ENCODE data around the gene IZUMO2. TPM values are rescaled to one million over a fixed set of nuclear protein-coding genes. Genes with fewer than 3 reads are reported as not detected.

Gene IZUMO2
- total RNA-seq, 2 experiments from 2014 or later: not detected

DNA sequence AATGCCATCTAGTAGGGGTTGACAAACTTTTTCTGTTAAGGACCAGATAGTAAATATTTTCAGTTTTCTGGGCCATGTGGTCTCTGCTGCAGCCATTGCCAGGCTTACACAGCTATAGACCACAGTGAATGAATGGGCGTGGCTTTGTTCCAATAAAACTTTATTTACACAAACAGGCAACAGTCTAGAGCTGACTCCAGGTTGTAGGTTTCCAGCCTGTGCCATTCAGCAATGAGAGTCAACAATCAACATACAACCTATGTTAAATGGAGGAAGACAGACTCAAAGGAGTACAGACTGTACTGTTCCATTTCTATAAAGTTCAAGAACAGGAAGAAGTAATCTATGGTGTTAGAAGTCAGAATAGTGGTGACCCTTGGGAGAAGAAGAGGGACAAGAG is 15.2 kb upstream of the IZUMO2 start:
- ChIA-PET CTCF (no interaction called here), POLR2A (no interaction called here)
- TF ChIP-seq, protein P1, sequence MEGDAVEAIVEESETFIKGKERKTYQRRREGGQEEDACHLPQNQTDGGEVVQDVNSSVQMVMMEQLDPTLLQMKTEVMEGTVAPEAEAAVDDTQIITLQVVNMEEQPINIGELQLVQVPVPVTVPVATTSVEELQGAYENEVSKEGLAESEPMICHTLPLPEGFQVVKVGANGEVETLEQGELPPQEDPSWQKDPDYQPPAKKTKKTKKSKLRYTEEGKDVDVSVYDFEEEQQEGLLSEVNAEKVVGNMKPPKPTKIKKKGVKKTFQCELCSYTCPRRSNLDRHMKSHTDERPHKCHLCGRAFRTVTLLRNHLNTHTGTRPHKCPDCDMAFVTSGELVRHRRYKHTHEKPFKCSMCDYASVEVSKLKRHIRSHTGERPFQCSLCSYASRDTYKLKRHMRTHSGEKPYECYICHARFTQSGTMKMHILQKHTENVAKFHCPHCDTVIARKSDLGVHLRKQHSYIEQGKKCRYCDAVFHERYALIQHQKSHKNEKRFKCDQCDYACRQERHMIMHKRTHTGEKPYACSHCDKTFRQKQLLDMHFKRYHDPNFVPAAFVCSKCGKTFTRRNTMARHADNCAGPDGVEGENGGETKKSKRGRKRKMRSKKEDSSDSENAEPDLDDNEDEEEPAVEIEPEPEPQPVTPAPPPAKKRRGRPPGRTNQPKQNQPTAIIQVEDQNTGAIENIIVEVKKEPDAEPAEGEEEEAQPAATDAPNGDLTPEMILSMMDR (IDR thresholded peaks at IDR 0.05): no peak
- no peaks in the 10 kb centered on the region for H3K36me3 Mint-ChIP-seq (ENCODE audit: low read depth)
- peaks cover 24% of the 10 kb centered on the region for H3K27me3 Mint-ChIP-seq
- no peak for ATAC-seq
- H3K4me3 Mint-ChIP-seq: no peak overlapping the region
- H3K27ac Mint-ChIP-seq: no peak overlapping the region
- no peak for DNase-seq
- intact Hi-C loops (cut with micrococcal nuclease): no loop called here
- no peaks in the 10 kb centered on the region for H3K9me3 Mint-ChIP-seq
- no peaks in the 10 kb centered on the region for H3K4me1 Mint-ChIP-seq (ENCODE audit: low read depth)

DNA sequence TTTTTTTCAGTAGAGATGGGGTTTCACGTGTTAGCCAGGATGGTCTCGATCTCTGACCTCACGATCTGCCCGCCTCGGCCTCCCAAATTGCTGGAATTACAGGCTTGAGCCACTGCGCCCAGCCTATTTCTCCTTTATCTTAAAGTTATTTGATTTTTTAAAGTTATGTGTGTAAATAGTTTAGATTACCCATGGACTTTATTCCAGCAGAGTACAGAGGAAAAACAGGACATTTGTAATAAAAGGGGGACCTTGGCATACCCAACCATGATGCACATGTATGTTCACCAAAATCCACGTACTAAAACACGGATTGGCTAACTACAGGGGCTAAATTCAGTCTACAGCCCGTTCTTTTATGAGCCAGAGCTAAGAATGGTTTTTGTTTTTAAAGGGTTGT is 13.7 kb upstream of the IZUMO2 start:
- Mint-ChIP-seq H3K4me1 (ENCODE audit: low read depth) (no peaks in the 10 kb centered on the region), H3K36me3 (ENCODE audit: low read depth) (no peaks in the 10 kb centered on the region), H3K4me3 (no peak overlapping the region), H3K27me3 (peaks cover 24% of the 10 kb centered on the region), H3K9me3 (no peaks in the 10 kb centered on the region), H3K27ac (no peak overlapping the region)
- CTCF ChIA-PET: no interaction called here
- TF ChIP-seq, protein P1 (IDR thresholded peaks at IDR 0.05): no peak
- ATAC-seq: no peak
- intact Hi-C loops (cut with micrococcal nuclease): no loop called here
- POLR2A ChIA-PET: no interaction called here
- DNase-seq: no peak

DNA sequence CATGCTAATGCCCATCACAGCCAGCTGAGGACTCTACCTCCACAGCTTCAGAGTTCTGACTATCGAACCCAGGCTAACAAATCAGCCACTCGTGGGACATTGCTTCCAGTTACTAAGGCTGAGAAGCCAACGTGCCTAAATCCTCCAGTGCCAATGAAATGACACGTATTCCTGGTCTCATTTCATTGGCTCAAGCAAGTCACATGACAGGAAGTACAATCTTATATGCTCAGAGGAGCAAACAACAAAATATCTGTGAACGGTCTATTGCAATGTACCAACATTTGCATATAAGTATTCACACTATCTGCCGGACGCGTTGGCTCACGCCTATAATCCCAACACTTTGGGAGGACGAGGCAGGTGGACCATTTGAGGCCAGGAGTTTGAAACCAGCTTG is 12.8 kb upstream of the IZUMO2 start:
- intact Hi-C loops (cut with micrococcal nuclease): no loop called here
- H3K9me3 Mint-ChIP-seq: no peaks in the 10 kb centered on the region
- CTCF ChIA-PET: no interaction called here
- no peaks in the 10 kb centered on the region for H3K4me1 Mint-ChIP-seq (ENCODE audit: low read depth)
- no peak for ATAC-seq
- no peak for DNase-seq
- no peak overlapping the region for H3K4me3 Mint-ChIP-seq
- peaks cover 23% of the 10 kb centered on the region for H3K27me3 Mint-ChIP-seq
- TF ChIP-seq, protein P1 (IDR thresholded peaks at IDR 0.05): no peak
- H3K27ac Mint-ChIP-seq: no peak overlapping the region
- POLR2A ChIA-PET: interaction anchor here (0.6 kb wide), 1 partner anchor 18 kb away, joined by 3 read pairs; no protein-coding TSS in a partner anchor
- H3K36me3 Mint-ChIP-seq (ENCODE audit: low read depth): no peaks in the 10 kb centered on the region

DNA sequence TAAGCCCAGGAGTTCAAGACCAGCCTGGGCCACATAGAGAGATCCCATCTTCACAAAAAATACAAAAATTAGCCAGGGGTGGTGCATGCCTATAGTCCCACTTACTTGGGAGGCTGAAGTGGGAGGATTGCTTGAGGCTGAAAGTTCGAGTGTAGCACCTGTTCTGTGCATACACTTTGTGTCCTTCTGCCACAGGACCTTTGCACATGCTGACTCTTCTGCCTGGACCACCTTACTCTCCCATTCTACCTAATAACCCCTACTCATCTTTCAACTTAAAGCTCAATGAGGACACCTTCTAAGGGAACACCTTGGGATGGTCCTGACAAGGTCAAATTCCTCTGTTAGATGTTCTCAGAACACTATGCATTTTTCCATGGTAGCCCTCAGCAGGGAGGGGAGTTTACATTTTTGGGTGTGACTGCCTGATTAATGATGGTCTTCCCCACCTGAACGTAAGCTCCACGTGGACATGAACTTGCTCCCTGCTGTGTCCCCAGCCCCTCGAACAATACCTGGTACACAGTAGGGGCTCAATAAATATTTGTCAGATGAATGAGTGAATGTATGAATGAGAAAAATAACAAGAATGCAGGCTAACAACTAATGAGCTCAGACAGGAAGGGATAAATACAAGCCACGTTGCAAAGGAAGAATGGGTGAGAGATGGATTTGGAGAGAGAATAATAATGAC is 11.2 kb upstream of the IZUMO2 start:
- POLR2A ChIA-PET: no interaction called here
- Mint-ChIP-seq H3K4me1 (ENCODE audit: low read depth) (no peaks in the 10 kb centered on the region), H3K36me3 (ENCODE audit: low read depth) (no peaks in the 10 kb centered on the region), H3K27ac (no peak overlapping the region), H3K4me3 (no peak overlapping the region), H3K27me3 (peaks cover 22% of the 10 kb centered on the region), H3K9me3 (no peaks in the 10 kb centered on the region)
- CTCF ChIA-PET: no interaction called here
- TF ChIP-seq, protein P1 (IDR thresholded peaks at IDR 0.05): no peak
- intact Hi-C loops (cut with micrococcal nuclease): no loop called here
- DNase-seq: no peak
- ATAC-seq: no peak

DNA sequence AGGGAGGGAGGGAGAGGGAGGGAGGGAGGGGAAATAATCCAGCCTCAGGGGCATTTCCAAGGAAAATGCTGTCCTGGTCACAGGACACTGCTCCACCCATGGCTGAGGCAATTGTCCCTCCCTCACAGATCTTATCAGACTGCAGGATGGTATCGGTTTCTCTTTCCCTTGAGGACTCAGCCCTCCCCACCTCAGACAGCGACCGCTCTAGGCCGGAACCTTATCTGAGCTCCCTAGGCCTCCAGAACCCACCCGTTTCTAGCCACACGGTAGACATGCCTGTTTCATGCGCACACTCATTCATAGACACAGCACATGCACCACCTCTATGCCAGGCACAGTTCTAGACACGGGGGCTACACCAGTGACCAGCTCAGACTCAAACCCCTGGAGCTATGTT is 10.0 kb upstream of the IZUMO2 start:
- Mint-ChIP-seq H3K9me3 (no peaks in the 10 kb centered on the region), H3K36me3 (ENCODE audit: low read depth) (no peaks in the 10 kb centered on the region), H3K27me3 (peaks cover 21% of the 10 kb centered on the region), H3K27ac (no peak overlapping the region), H3K4me3 (no peak overlapping the region), H3K4me1 (ENCODE audit: low read depth) (no peaks in the 10 kb centered on the region)
- CTCF ChIA-PET: interaction anchor here (0.7 to 1.0 kb wide), 2 partner anchors 18 to 37 kb away, joined by 3 read pairs; no protein-coding TSS in a partner anchor
- intact Hi-C loops (cut with micrococcal nuclease): no loop called here
- peak; percentile 20 for ATAC-seq
- TF ChIP-seq, protein P1 (IDR thresholded peaks at IDR 0.05): no peak
- DNase-seq: peak; percentile 28
- POLR2A ChIA-PET: no interaction called here

Data from activated CD8-positive, alpha-beta T cell treated with anti-CD3 and anti-CD28 coated beads for 36 hours (primary cell).